ENCODE results near the gene OR2B6.

Gene OR2B6

DNA sequence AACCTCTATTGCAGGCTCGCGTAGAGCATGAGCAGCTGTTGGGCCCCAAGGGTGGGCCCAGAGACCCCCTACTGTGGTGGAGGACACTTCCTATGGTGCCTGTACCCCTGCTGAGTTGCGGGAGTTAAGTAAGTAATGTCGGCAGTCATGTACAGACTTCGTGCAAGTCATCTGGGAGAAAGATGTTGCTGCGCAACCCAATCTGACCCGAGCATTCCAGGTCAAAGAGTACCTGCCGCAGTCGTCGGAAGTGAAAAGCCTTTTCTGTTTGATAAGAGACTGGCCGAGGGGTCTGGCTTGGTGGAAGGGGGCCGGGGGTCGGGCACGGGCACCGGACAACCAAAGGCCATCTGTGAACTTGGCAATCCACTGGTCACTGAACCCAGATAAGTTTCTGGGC lies 44.3 kb downstream of the OR2B6 start:
- H3K9me3 ChIP-seq (ENCODE audit: severe bottlenecking) = no peaks in the 10 kb centered on the region
- peaks cover 95% of the 10 kb centered on the region for H3K27me3 ChIP-seq (ENCODE audit: insufficient read depth, low read depth, severe bottlenecking)
- H3K36me3 ChIP-seq = no peaks in the 10 kb centered on the region
- no peak overlapping the region for H3K4me3 ChIP-seq (ENCODE audit: low read depth, low read length)
- TF ChIP-seq, protein P1, sequence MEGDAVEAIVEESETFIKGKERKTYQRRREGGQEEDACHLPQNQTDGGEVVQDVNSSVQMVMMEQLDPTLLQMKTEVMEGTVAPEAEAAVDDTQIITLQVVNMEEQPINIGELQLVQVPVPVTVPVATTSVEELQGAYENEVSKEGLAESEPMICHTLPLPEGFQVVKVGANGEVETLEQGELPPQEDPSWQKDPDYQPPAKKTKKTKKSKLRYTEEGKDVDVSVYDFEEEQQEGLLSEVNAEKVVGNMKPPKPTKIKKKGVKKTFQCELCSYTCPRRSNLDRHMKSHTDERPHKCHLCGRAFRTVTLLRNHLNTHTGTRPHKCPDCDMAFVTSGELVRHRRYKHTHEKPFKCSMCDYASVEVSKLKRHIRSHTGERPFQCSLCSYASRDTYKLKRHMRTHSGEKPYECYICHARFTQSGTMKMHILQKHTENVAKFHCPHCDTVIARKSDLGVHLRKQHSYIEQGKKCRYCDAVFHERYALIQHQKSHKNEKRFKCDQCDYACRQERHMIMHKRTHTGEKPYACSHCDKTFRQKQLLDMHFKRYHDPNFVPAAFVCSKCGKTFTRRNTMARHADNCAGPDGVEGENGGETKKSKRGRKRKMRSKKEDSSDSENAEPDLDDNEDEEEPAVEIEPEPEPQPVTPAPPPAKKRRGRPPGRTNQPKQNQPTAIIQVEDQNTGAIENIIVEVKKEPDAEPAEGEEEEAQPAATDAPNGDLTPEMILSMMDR (IDR thresholded peaks at IDR 0.05; ENCODE audit: low read depth, low read length) = no peak
- no peak for DNase-seq
- no peak overlapping the region for H3K27ac ChIP-seq

DNA sequence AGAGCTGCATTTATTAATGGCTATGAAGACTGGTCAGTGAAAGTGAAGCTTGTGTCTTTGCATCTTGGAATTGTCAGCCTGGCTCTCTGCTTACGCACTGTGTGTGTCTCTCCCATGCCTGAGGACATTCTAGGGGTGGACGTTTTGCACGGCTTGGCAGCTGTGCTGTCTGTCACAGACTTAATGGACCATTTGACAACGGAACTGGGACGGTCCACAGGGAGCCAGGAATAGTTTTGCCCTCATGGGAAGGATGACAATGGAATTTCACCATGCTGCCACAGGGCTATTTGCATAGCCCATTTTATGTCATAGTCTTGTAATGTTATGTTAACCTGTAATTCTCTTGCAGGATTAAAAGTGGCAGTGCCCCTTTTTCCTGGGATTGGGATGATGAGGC lies 44.7 kb downstream of the OR2B6 start:
- no peaks in the 10 kb centered on the region for H3K36me3 ChIP-seq
- DNase-seq = no peak
- no peak overlapping the region for H3K27ac ChIP-seq
- H3K9me3 ChIP-seq (ENCODE audit: severe bottlenecking) = no peaks in the 10 kb centered on the region
- no peak overlapping the region for H3K4me3 ChIP-seq (ENCODE audit: low read depth, low read length)
- H3K27me3 ChIP-seq (ENCODE audit: insufficient read depth, low read depth, severe bottlenecking) = peaks cover 95% of the 10 kb centered on the region
- TF ChIP-seq, protein P1 (IDR thresholded peaks at IDR 0.05; ENCODE audit: low read depth, low read length) = no peak

DNA sequence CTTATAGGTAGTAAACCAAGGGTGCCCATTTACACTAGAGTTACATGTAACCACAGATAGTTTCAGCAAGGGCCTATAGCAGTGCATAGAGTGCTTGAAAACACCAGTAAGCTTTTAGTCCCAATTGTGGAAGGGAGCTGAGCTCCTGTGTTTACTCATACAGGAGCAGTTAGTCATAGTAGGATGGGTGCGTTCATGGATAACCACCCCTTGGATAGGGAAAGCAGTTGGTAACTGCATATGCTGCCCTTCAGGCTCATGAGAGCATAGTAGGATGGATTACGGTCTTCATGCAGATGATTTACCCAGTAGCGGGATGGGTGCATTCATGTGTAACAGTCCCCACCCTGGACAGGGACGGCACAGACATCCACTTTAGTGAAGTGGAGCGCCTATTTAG lies 45.1 kb downstream of the OR2B6 start:
- no peak for DNase-seq
- Histone ChIP-seq H3K36me3 (no peaks in the 10 kb centered on the region), H3K4me3 (ENCODE audit: low read depth, low read length) (no peak overlapping the region), H3K27ac (no peak overlapping the region), H3K9me3 (ENCODE audit: severe bottlenecking) (no peaks in the 10 kb centered on the region), H3K27me3 (ENCODE audit: insufficient read depth, low read depth, severe bottlenecking) (peaks cover 95% of the 10 kb centered on the region)
- TF ChIP-seq, protein P1 (IDR thresholded peaks at IDR 0.05; ENCODE audit: low read depth, low read length) = no peak

DNA sequence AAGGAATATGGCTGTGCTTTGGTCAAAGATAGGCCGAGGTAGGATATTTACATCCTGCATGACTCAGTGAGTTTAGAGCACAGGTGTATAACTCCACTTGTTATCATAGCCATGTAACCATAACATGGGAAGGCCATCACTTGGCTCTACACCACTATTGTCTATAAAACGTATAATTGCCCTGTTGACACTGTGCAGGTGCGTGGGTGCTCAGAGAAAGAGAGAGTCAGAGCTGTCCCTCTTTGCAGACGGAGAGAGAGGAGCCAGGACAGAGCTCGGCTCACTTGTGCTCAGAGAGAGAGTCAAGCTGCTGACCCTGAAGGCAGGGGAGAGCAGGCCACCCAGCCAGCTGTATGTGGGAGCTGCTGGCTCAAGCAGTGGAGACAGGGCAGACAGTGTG lies 46.0 kb downstream of the OR2B6 start:
- H3K27ac ChIP-seq = no peak overlapping the region
- no peaks in the 10 kb centered on the region for H3K36me3 ChIP-seq
- TF ChIP-seq, protein P1 (IDR thresholded peaks at IDR 0.05; ENCODE audit: low read depth, low read length) = no peak

DNA sequence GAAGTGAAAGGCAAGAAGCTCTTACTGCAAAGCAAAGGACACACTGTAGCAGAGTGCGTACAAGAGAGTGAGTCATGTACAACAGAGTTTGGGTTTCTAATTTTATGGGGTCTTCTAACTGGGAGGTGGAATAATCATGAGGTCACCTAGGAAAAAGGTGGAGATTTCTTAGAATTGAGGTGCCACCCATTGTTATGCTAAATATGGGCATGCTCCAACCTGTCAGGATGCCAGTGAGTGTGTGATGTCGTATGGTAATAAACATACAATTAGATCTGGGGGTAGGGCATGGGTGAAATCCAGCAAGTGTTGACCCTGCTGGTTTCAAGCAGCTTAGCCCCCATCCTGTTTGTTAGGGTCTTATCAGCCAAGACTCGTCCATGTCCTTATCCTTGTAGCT lies 46.6 kb downstream of the OR2B6 start:
- Histone ChIP-seq H3K36me3 (no peaks in the 10 kb centered on the region), H3K27me3 (ENCODE audit: insufficient read depth, low read depth, severe bottlenecking) (peaks cover 95% of the 10 kb centered on the region), H3K9me3 (ENCODE audit: severe bottlenecking) (no peaks in the 10 kb centered on the region), H3K4me3 (ENCODE audit: low read depth, low read length) (no peak overlapping the region), H3K27ac (no peak overlapping the region)
- no peak for DNase-seq
- TF ChIP-seq, protein P1 (IDR thresholded peaks at IDR 0.05; ENCODE audit: low read depth, low read length) = no peak

More for the DNA sequence above, 46.0 kb downstream of the OR2B6 start:
- no peak for DNase-seq
- peaks cover 95% of the 10 kb centered on the region for H3K27me3 ChIP-seq (ENCODE audit: insufficient read depth, low read depth, severe bottlenecking)
- no peaks in the 10 kb centered on the region for H3K9me3 ChIP-seq (ENCODE audit: severe bottlenecking)
- H3K4me3 ChIP-seq (ENCODE audit: low read depth, low read length) = no peak overlapping the region

DNA sequence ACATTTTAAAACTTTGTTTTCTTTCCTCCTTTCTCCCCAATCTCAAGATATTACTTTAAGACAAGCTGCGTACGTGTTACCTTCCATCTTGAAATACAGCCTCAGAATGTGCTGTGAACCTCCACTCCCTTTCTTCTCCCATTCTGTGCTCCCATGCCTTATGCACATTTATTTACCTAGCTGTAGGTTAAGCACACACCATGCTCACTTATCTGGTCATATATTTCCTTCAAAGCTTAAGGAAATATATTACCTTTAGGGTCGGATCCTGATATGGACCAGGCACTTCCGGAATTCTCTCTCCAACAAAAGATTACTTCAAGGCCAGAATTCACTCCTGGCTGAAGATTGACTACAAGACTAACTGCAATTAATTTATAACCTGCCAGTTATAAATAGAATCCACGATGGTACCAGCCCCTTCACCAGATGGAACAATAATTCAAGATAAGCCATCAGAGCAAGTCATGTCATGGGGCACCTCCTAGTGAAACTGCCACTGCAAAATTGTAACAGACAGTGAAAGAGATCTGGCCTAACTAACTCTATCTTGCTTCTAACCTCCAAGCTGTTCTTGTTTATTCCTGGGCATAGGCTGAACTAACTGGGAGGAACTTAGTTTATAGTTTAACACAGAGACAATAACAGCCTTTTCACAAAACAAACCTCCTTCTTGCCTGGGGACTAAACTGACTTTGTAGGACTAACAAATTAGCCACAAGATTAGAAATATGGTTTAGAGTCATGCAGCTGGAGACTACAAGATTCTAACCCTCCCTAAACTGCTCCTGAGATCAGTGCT lies 47.5 kb downstream of the OR2B6 start:
- DNase-seq = no peak
- TF ChIP-seq, protein P1 (IDR thresholded peaks at IDR 0.05; ENCODE audit: low read depth, low read length) = no peak
- no peak overlapping the region for H3K27ac ChIP-seq

More for the DNA sequence above, 47.5 kb downstream of the OR2B6 start:
- H3K9me3 ChIP-seq (ENCODE audit: severe bottlenecking) = no peaks in the 10 kb centered on the region
- peaks cover 88% of the 10 kb centered on the region for H3K27me3 ChIP-seq (ENCODE audit: insufficient read depth, low read depth, severe bottlenecking)
- no peak overlapping the region for H3K4me3 ChIP-seq (ENCODE audit: low read depth, low read length)
- no peaks in the 10 kb centered on the region for H3K36me3 ChIP-seq
